Esophagus squamous epithelium (tissue), 4 donors: ENCODE data around the gene SORCS1.

Source experiments
- POLR2A ChIP-seq, 4 donors: fragments of 450-650 bp; IDR thresholded peaks; one replicate each; pipeline ENCODE4 v1.6.1; 2017; ENCODE audit warnings: antibody characterized with exemption in 4 of 4, mild to moderate bottlenecking in 4 of 4, moderate library complexity in 3 of 4
- TF ChIP-seq, protein P1 (sequence below), 6 experiments: fragments of 450-650 bp in 4 of 6; fragments of 200-600 bp in 2 of 6; sonication (generic) in 2 of 6; IDR thresholded peaks; one replicate each; pipeline ENCODE4 v1.5.1; 2016 to 2019; ENCODE audit warnings: antibody characterized with exemption in 6 of 6, mild to moderate bottlenecking in 4 of 6, moderate library complexity in 4 of 6

DNA sequence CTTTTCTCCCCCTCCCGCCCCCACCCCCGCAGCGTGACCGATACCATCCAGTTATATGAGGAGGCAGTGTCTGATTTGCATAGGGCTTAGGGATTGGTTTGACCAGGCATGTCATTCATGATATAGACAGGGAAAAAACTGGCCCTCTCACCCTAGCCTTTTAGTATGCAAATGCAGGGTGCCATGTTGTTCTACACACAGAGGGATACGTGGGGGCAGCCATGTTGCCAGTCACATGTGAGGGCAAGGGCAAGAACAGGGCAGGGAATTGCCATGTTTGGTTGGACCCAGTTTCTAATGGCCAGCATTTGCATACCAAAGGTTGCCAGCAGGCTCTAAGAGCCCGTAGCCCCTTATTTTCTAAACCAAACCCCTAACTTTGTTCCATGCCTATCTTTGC, 552.1 kb downstream of the SORCS1 start:
- TF ChIP-seq, protein P1, sequence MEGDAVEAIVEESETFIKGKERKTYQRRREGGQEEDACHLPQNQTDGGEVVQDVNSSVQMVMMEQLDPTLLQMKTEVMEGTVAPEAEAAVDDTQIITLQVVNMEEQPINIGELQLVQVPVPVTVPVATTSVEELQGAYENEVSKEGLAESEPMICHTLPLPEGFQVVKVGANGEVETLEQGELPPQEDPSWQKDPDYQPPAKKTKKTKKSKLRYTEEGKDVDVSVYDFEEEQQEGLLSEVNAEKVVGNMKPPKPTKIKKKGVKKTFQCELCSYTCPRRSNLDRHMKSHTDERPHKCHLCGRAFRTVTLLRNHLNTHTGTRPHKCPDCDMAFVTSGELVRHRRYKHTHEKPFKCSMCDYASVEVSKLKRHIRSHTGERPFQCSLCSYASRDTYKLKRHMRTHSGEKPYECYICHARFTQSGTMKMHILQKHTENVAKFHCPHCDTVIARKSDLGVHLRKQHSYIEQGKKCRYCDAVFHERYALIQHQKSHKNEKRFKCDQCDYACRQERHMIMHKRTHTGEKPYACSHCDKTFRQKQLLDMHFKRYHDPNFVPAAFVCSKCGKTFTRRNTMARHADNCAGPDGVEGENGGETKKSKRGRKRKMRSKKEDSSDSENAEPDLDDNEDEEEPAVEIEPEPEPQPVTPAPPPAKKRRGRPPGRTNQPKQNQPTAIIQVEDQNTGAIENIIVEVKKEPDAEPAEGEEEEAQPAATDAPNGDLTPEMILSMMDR (IDR thresholded peaks at IDR 0.05): no peak
- no peak for TF ChIP-seq POLR2A (IDR thresholded peaks at IDR 0.05)
